Effector memory CD4-positive, alpha-beta T cell (primary cell): ENCODE measurements around the gene ELP1.
"Not testable (repeated sequence)": the region's sequence is repeated elsewhere in the genome, so short reads cannot be mapped to it uniquely, and the experiment has no call there.

Experiments
- DNase-seq, 3 donors: peaks; one replicate each; pipeline ENCODE4 v3.0.0-alpha.2; 2020
- H3K27ac ChIP-seq: 2 replicates; pipeline ENCODE4 v1.7.0; 2013; ENCODE audit warnings: mild to moderate bottlenecking, low read length, moderate library complexity; ENCODE audit not compliant: insufficient read depth, poor library complexity, severe bottlenecking
- H3K27me3 ChIP-seq: replicated peaks from 2 replicates; pipeline ENCODE4 v1.7.0; 2013; ENCODE audit warnings: mild to moderate bottlenecking, low read length; ENCODE audit not compliant: insufficient read depth, control insufficient read depth, poor library complexity, severe bottlenecking
- H3K36me3 ChIP-seq: 2 replicates; pipeline ENCODE4 v1.7.0; 2013; ENCODE audit warnings: mild to moderate bottlenecking, low read length, moderate library complexity; ENCODE audit not compliant: control insufficient read depth, insufficient read depth
- H3K4me1 ChIP-seq: 2 replicates; pipeline ENCODE4 v1.7.0; 2013; ENCODE audit warnings: low read length, mild to moderate bottlenecking; ENCODE audit not compliant: control insufficient read depth, insufficient read depth, poor library complexity, severe bottlenecking
- H3K4me3 ChIP-seq: 2 replicates; pipeline ENCODE4 v1.7.0; 2013; ENCODE audit warnings: low read length, low read depth, mild to moderate bottlenecking; ENCODE audit not compliant: insufficient read depth, poor library complexity, severe bottlenecking
- H3K9me3 ChIP-seq: 2 replicates; pipeline ENCODE4 v1.7.0; 2013; ENCODE audit warnings: mild to moderate bottlenecking, low read length, moderate library complexity; ENCODE audit not compliant: control insufficient read depth
- total RNA-seq, 3 donors: gene quantifications; one replicate each; lab custom pipeline; 2026; lab: John Stamatoyannopoulos, UW

ELP1 gene
- 124 to 134 (median 131) reads per million in 3 donors for total RNA-seq

GRCh38 chr9:108933718-108934322, at the start of gene ELP1:
Gene ELP1, minus strand, starts transcription at chr9:108934124. Its CDS starts 2,978 bp downstream, at chr9:108931146.
- Histone ChIP-seq H3K27me3 (no peaks in the 10 kb centered on the region), H3K4me3 (peak within 1 kb of the TSS; percentile 82), H3K36me3 (peaks cover 8% of the 10 kb centered on the region), H3K27ac (peak within 1 kb of the TSS; percentile 89), H3K9me3 (no peaks in the 10 kb centered on the region), H3K4me1 (peaks cover 17% of the 10 kb centered on the region)
- DNase-seq, result peak; percentile 87 to 91 (median 90)

- Histone ChIP-seq H3K4me3 (no peak overlapping the region), H3K27me3 (no peaks in the 10 kb centered on the region), H3K27ac (no peak overlapping the region), H3K36me3 (no peaks in the 10 kb centered on the region), H3K4me1 (no peaks in the 10 kb centered on the region), H3K9me3 (no peaks in the 10 kb centered on the region)
- no peak for DNase-seq
Measured at GRCh38 chr9:108980893-108981292, 47.0 kb upstream of the ELP1 start.

GRCh38 chr9:108978205-108978604, 44.3 kb upstream of the ELP1 start:
- DNase-seq, result no peak
- Histone ChIP-seq H3K4me1 (no peaks in the 10 kb centered on the region), H3K4me3 (no peak overlapping the region), H3K36me3 (no peaks in the 10 kb centered on the region), H3K27ac (no peak overlapping the region), H3K9me3 (no peaks in the 10 kb centered on the region), H3K27me3 (no peaks in the 10 kb centered on the region)

GRCh38 chr9:108973895-108974294, 40.0 kb upstream of the ELP1 start:
- Histone ChIP-seq H3K4me1 (no peaks in the 10 kb centered on the region), H3K36me3 (no peaks in the 10 kb centered on the region), H3K27me3 (no peaks in the 10 kb centered on the region), H3K9me3 (no peaks in the 10 kb centered on the region), H3K4me3 (no peak overlapping the region), H3K27ac (no peak overlapping the region)
- DNase-seq, result no peak

- no peaks in the 10 kb centered on the region for H3K36me3 ChIP-seq
- H3K9me3 ChIP-seq, result no peaks in the 10 kb centered on the region
- no peaks in the 10 kb centered on the region for H3K27me3 ChIP-seq
- H3K27ac ChIP-seq, result no peak overlapping the region
- no peaks in the 10 kb centered on the region for H3K4me1 ChIP-seq
- H3K4me3 ChIP-seq, result no peak overlapping the region
- no peak for DNase-seq
Measured at GRCh38 chr9:108972626-108973209, 38.8 kb upstream of the ELP1 start.

- H3K4me1 ChIP-seq, result no peaks in the 10 kb centered on the region
- H3K27ac ChIP-seq, result no peak overlapping the region
- H3K27me3 ChIP-seq, result no peaks in the 10 kb centered on the region
- H3K9me3 ChIP-seq, result no peaks in the 10 kb centered on the region
- no peaks in the 10 kb centered on the region for H3K36me3 ChIP-seq
- H3K4me3 ChIP-seq, result no peak overlapping the region
- no peak for DNase-seq
Measured at GRCh38 chr9:108972186-108972585, 38.3 kb upstream of the ELP1 start.

- not testable (repeated sequence) for H3K27me3 ChIP-seq, H3K27ac ChIP-seq, H3K9me3 ChIP-seq, H3K4me1 ChIP-seq, H3K4me3 ChIP-seq, DNase-seq, H3K36me3 ChIP-seq
Measured at GRCh38 chr9:108971392-108971791, 37.5 kb upstream of the ELP1 start.

- H3K4me3 ChIP-seq, result no peak overlapping the region
- no peaks in the 10 kb centered on the region for H3K9me3 ChIP-seq
- no peaks in the 10 kb centered on the region for H3K4me1 ChIP-seq
- DNase-seq, result no peak
- H3K27me3 ChIP-seq, result no peaks in the 10 kb centered on the region
- no peak overlapping the region for H3K27ac ChIP-seq
- H3K36me3 ChIP-seq, result no peaks in the 10 kb centered on the region
Measured at GRCh38 chr9:108967916-108968315, 34.0 kb upstream of the ELP1 start.

- Histone ChIP-seq H3K4me1 (no peaks in the 10 kb centered on the region), H3K27me3 (no peaks in the 10 kb centered on the region), H3K9me3 (no peaks in the 10 kb centered on the region), H3K27ac (no peak overlapping the region), H3K36me3 (no peaks in the 10 kb centered on the region), H3K4me3 (no peak overlapping the region)
- DNase-seq, result no peak
Measured at GRCh38 chr9:108963459-108964143, 29.7 kb upstream of the ELP1 start.

- Histone ChIP-seq H3K4me1 (no peaks in the 10 kb centered on the region), H3K4me3 (no peak overlapping the region), H3K9me3 (no peaks in the 10 kb centered on the region), H3K36me3 (no peaks in the 10 kb centered on the region), H3K27ac (no peak overlapping the region), H3K27me3 (no peaks in the 10 kb centered on the region)
- no peak for DNase-seq
Measured at GRCh38 chr9:108961151-108961550, 27.2 kb upstream of the ELP1 start.
